HEK293 (cell line): ENCODE measurements around the gene ZSWIM4.

ENCODE experiments used
- CTCF ChIA-PET: fragments of 350-600 bp; formaldehyde crosslinking; extraction: SDS; loops from one replicate; lab custom pipeline; 2021; ENCODE audit warnings: antibody characterized with exemption; lab: Yijun Ruan, JAX
- POLR2A ChIA-PET: fragments of 300-600 bp; formaldehyde crosslinking; extraction: SDS; loops from one replicate; lab custom pipeline; 2020; ENCODE audit warnings: antibody characterized with exemption, inconsistent platforms; lab: Yijun Ruan, JAX
- H3K27ac ChIP-seq: fragments of 200-500 bp; sonication (Bioruptor generic); 2 replicates; pipeline ENCODE4 v1.5.1; 2014; ENCODE audit warnings: low read depth, low read length, control low read depth, inconsistent platforms; ENCODE audit errors: extremely low read depth
- H3K36me3 ChIP-seq, 2 experiments: fragments of 200-500 bp in 1 of 2; sonication (Bioruptor generic) in 1 of 2; 1 replicate in 1 of 2; 2 replicates in 1 of 2; pipeline ENCODE4 v1.5.1; 2014 to 2017; ENCODE audit warnings: inconsistent platforms in 2 of 2, low read length in 2 of 2; ENCODE audit not compliant: control insufficient read depth in 2 of 2, insufficient read depth in 1 of 2
- H3K4me1 ChIP-seq: fragments of 200-500 bp; sonication (Bioruptor generic); 2 replicates; pipeline ENCODE4 v1.5.1; 2014; ENCODE audit warnings: mild to moderate bottlenecking, low read length, inconsistent platforms; ENCODE audit not compliant: control insufficient read depth, insufficient read depth
- H3K4me3 ChIP-seq: 2 replicates; pipeline ENCODE4 v1.5.1; 2011; ENCODE audit warnings: low read depth, mild to moderate bottlenecking, control low read depth, low read length, moderate library complexity
- H3K9me3 ChIP-seq: fragments of 200-500 bp; sonication (Bioruptor generic); 2 replicates; pipeline ENCODE4 v1.5.1; 2014; ENCODE audit warnings: low read depth, low read length, inconsistent platforms; ENCODE audit not compliant: control insufficient read depth, insufficient read depth
- BCL11A ChIP-seq: fragments of 450-650 bp; formaldehyde crosslinking; IDR thresholded peaks from 2 replicates; pipeline ENCODE4 v1.5.1; 2016; ENCODE audit warnings: low read depth, missing biosample characterization, missing genetic modification characterization
- EGR2 ChIP-seq: fragments of 450-650 bp; formaldehyde crosslinking; IDR thresholded peaks from 2 replicates; pipeline ENCODE4 v1.5.1; 2016; ENCODE audit warnings: low read depth, missing biosample characterization, missing genetic modification characterization
- HIC1 ChIP-seq: fragments of 450-650 bp; formaldehyde crosslinking; IDR thresholded peaks from 2 replicates; pipeline ENCODE4 v1.5.1; 2016; ENCODE audit warnings: missing biosample characterization, missing genetic modification characterization
- IKZF3 ChIP-seq: fragments of 450-650 bp; IDR thresholded peaks from 2 replicates; pipeline ENCODE4 v1.5.0; 2018; ENCODE audit warnings: missing biosample characterization, mild to moderate bottlenecking, missing genetic modification characterization, moderate library complexity
- KLF8 ChIP-seq: fragments of 450-650 bp; formaldehyde crosslinking; IDR thresholded peaks from 2 replicates; pipeline ENCODE4 v1.5.1; 2016; ENCODE audit warnings: missing biosample characterization, missing genetic modification characterization
- SP2 ChIP-seq: fragments of 450-650 bp; formaldehyde crosslinking; IDR thresholded peaks from 2 replicates; pipeline ENCODE4 v1.5.1; 2016; ENCODE audit warnings: missing biosample characterization, missing genetic modification characterization
- ZFHX2 ChIP-seq: fragments of 450-650 bp; formaldehyde crosslinking; conservative IDR thresholded peaks from 2 replicates; pipeline ENCODE4 v1.5.1; 2016; ENCODE audit warnings: missing biosample characterization, missing genetic modification characterization
- ZFP3 ChIP-seq: fragments of 450-650 bp; formaldehyde crosslinking; IDR thresholded peaks from 2 replicates; pipeline ENCODE4 v1.5.1; 2016; ENCODE audit warnings: low read depth, missing biosample characterization, missing genetic modification characterization
- ZNF335 ChIP-seq: fragments of 450-650 bp; formaldehyde crosslinking; conservative IDR thresholded peaks from 2 replicates; pipeline ENCODE4 v1.5.1; 2016; ENCODE audit warnings: missing biosample characterization, missing genetic modification characterization
- ZNF585B ChIP-seq: fragments of 450-650 bp; formaldehyde crosslinking; IDR thresholded peaks from 2 replicates; pipeline ENCODE4 v1.5.1; 2016; ENCODE audit warnings: missing biosample characterization, missing genetic modification characterization
- ZSCAN16 ChIP-seq: fragments of 450-650 bp; formaldehyde crosslinking; IDR thresholded peaks from 2 replicates; pipeline ENCODE4 v1.5.1; 2016; ENCODE audit warnings: missing biosample characterization, missing genetic modification characterization
- TF ChIP-seq, protein P1 (sequence below): fragments of 450-650 bp; formaldehyde crosslinking; IDR thresholded peaks from 2 replicates; pipeline ENCODE4 v1.5.1; 2016; ENCODE audit warnings: missing biosample characterization, missing genetic modification characterization
- TF ChIP-seq, protein P2 (sequence below): fragments of 450-650 bp; formaldehyde crosslinking; IDR thresholded peaks from 2 replicates; pipeline ENCODE4 v1.5.1; 2016; ENCODE audit warnings: missing biosample characterization, missing genetic modification characterization, borderline replicate concordance
- TF ChIP-seq, protein P3 (sequence below): fragments of 450-650 bp; formaldehyde crosslinking; IDR thresholded peaks from 2 replicates; pipeline ENCODE4 v1.5.1; 2017; ENCODE audit warnings: missing biosample characterization, missing genetic modification characterization
- TF ChIP-seq, protein P4 (sequence below): fragments of 450-650 bp; formaldehyde crosslinking; IDR thresholded peaks from 2 replicates; pipeline ENCODE4 v1.5.1; 2017; ENCODE audit warnings: missing biosample characterization, missing genetic modification characterization

Gene ZSWIM4

GRCh38 chr19:13848340-13848677 is 53.1 kb downstream of the ZSWIM4 start (continued):
- TF ChIP-seq, protein P1, sequence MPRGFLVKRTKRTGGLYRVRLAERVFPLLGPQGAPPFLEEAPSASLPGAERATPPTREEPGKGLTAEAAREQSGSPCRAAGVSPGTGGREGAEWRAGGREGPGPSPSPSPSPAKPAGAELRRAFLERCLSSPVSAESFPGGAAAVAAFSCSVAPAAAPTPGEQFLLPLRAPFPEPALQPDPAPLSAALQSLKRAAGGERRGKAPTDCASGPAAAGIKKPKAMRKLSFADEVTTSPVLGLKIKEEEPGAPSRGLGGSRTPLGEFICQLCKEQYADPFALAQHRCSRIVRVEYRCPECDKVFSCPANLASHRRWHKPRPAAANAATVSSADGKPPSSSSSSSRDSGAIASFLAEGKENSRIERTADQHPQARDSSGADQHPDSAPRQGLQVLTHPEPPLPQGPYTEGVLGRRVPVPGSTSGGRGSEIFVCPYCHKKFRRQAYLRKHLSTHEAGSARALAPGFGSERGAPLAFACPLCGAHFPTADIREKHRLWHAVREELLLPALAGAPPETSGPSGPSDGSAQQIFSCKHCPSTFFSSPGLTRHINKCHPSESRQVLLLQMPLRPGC (tag by site-specific recombination), result no peak
- TF ChIP-seq KLF8 (no peak), ZNF585B (tag by site-specific recombination) (no peak)
- TF ChIP-seq, protein P2, sequence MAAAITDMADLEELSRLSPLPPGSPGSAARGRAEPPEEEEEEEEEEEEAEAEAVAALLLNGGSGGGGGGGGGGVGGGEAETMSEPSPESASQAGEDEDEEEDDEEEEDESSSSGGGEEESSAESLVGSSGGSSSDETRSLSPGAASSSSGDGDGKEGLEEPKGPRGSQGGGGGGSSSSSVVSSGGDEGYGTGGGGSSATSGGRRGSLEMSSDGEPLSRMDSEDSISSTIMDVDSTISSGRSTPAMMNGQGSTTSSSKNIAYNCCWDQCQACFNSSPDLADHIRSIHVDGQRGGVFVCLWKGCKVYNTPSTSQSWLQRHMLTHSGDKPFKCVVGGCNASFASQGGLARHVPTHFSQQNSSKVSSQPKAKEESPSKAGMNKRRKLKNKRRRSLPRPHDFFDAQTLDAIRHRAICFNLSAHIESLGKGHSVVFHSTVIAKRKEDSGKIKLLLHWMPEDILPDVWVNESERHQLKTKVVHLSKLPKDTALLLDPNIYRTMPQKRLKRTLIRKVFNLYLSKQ (tag by site-specific recombination), result no peak
- TF ChIP-seq, protein P3, sequence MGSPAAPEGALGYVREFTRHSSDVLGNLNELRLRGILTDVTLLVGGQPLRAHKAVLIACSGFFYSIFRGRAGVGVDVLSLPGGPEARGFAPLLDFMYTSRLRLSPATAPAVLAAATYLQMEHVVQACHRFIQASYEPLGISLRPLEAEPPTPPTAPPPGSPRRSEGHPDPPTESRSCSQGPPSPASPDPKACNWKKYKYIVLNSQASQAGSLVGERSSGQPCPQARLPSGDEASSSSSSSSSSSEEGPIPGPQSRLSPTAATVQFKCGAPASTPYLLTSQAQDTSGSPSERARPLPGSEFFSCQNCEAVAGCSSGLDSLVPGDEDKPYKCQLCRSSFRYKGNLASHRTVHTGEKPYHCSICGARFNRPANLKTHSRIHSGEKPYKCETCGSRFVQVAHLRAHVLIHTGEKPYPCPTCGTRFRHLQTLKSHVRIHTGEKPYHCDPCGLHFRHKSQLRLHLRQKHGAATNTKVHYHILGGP (tag by site-specific recombination), result no peak
- TF ChIP-seq, protein P4, sequence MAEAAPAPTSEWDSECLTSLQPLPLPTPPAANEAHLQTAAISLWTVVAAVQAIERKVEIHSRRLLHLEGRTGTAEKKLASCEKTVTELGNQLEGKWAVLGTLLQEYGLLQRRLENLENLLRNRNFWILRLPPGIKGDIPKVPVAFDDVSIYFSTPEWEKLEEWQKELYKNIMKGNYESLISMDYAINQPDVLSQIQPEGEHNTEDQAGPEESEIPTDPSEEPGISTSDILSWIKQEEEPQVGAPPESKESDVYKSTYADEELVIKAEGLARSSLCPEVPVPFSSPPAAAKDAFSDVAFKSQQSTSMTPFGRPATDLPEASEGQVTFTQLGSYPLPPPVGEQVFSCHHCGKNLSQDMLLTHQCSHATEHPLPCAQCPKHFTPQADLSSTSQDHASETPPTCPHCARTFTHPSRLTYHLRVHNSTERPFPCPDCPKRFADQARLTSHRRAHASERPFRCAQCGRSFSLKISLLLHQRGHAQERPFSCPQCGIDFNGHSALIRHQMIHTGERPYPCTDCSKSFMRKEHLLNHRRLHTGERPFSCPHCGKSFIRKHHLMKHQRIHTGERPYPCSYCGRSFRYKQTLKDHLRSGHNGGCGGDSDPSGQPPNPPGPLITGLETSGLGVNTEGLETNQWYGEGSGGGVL, result no peak

DNA sequence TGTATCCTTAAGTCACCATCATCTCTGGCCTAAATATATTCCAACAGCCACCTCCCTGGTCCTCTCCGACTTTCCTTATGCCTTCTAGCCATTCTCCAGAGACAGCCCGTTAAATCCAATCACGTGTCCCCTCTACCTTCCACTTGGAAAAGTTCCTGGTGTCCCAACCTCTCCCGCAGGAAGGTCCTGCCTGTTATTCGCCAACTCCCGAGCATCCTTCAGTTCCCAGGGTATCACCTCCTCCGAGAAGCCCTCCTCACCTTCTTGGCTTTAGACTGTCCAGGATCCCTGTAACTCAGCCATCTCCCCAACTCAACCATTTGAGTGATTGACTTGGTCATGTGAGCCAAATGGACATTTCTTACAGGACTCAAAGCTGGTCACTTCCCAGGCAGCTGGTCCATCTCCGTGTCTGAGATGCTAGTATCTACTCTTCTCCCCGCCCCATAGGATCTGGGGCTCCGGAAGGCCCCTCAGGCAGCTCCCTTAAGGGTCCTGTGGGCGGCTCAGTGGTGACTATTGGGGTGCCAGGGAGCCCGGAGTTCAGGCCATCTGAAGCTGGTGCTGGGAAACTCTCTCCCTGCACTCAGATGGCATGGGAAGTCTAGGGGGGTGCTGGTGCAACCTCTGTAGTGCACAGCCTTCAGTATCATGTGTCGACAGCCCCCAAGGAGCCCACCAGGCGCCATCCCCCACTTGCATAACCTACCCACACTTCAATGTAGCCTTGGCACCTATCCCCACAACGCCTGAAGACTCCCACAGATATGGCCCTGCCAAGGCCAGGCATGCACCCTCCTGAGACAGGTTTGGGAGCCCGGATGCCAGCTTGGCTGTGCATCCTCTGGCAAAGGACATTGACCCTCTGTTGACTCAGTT is 53.8 kb downstream of the ZSWIM4 start:
- Histone ChIP-seq H3K4me1 (peaks cover 22% of the 10 kb centered on the region), H3K27ac (no peak overlapping the region), H3K9me3 (no peaks in the 10 kb centered on the region), H3K36me3 (no peaks in the 10 kb centered on the region)
- POLR2A ChIA-PET, result interaction anchor here (0.6 to 1.6 kb wide), 3 partner anchors 54 to 569 kb away, joined by 3 to 4 read pairs (median 4); partner anchors contain the start of genes C19orf53 and ZSWIM4
- CTCF ChIA-PET, result interaction anchor here (1.1 to 1.3 kb wide), 2 partner anchors 12 to 13 kb away, joined by 3 read pairs; no protein-coding TSS in a partner anchor
- TF ChIP-seq HIC1 (0 out of 2 replicates have a peak, but pooled peaks have one; percentile 10), ZFHX2 (tag by site-specific recombination) (peak; percentile 52), ZSCAN16 (tag by site-specific recombination) (no peak), IKZF3 (tag by site-specific recombination) (0 out of 2 replicates have a peak, but pooled peaks have one; percentile 55), ZFP3 (tag by site-specific recombination) (peak; percentile 74), ZNF335 (tag by site-specific recombination) (peak; percentile 66), EGR2 (tag by site-specific recombination) (0 out of 2 replicates have a peak, but pooled peaks have one; percentile 28), SP2 (peak; percentile 29; the same call in 1 of the 2 replicates), BCL11A (tag by site-specific recombination) (no peak)
- TF ChIP-seq, all 188 proteins: peak for 7
- no peak overlapping the region for H3K4me3 ChIP-seq
